T-helper 1 cell treated with Interleukin-12 subunit alpha and Interleukin-12 subunit beta and Interleukin-4 antibody, amounts not matched to agents 30 ng/mL and 1 ng/mL, for 36 hours (primary cell): ENCODE measurements around the gene CCL5. TPM values are rescaled to one million over a fixed set of nuclear protein-coding genes. Genes with fewer than 3 reads are reported as not detected.

Experiments used
- total RNA-seq: library from RNA; stranded (reverse); gene quantifications from 2 replicates; pipeline ENCODE4 v1.2.3, GENCODE V29; 2022

CCL5 gene
- total RNA-seq, 1 donor from 2014 or later: 114 TPM

Other genes with a start within 250 kb of the CCL5 start
- 0.29 and 1.3 TPM in 2 replicates for gene RASL10B, start 148.7 kb downstream of the CCL5 start, total RNA-seq
- not detected in 2 replicates for gene GAS2L2, start 127.1 kb downstream of the CCL5 start, total RNA-seq
- gene C17orf50, start 119.5 kb downstream of the CCL5 start, total RNA-seq: not detected in 2 replicates
- gene MMP28, start 84.7 kb downstream of the CCL5 start, total RNA-seq: not detected in 2 replicates
- 275 and 280 TPM in 2 replicates for gene TAF15, start 70.9 kb downstream of the CCL5 start, total RNA-seq
- gene HEATR9, start 11.5 kb downstream of the CCL5 start, total RNA-seq: 0.56 and 0.85 TPM in 2 replicates
- 6.1 and 6.3 TPM in 2 replicates for gene RDM1, start 50.4 kb upstream of the CCL5 start, total RNA-seq
- not detected in 2 replicates for gene LYZL6, start 63.4 kb upstream of the CCL5 start, total RNA-seq
- gene CCL16, start 101.1 kb upstream of the CCL5 start, total RNA-seq: not detected in 2 replicates
- gene CCL14, start 106.4 kb upstream of the CCL5 start, total RNA-seq: not detected in 2 replicates
- not detected in 2 replicates for gene CCL15, start 121.2 kb upstream of the CCL5 start, total RNA-seq
- not detected in 2 replicates for gene CCL23, start 137.6 kb upstream of the CCL5 start, total RNA-seq
- gene CCL18, start 183.9 kb upstream of the CCL5 start, total RNA-seq: not detected in 2 replicates
- 114 and 123 TPM in 2 replicates for gene CCL3, start 209.8 kb upstream of the CCL5 start, total RNA-seq
- 101 and 115 TPM in 2 replicates for gene CCL4, start 223.5 kb upstream of the CCL5 start, total RNA-seq